Renal pelvis (tissue), 4 donors: ENCODE results near the gene HECTD1. TPM values are rescaled to one million over a fixed set of nuclear protein-coding genes. Genes with fewer than 3 reads are reported as not detected.
A peak's percentile ranks its signal among the peaks of the same experiment; 100 is the strongest.
"Not testable (repeated sequence)": the region's sequence is repeated elsewhere in the genome, so short reads cannot be mapped to it uniquely, and the experiment has no call there.

Experiments used
- DNase-seq: peaks from one replicate; pipeline ENCODE4 v3.0.0-alpha.2; 2013
- polyA plus RNA-seq, 3 donors: library from polyadenylated mRNA; unstranded; fragments of 120-200 nt; gene quantifications; one replicate each; pipeline ENCODE4 v1.2.1, GENCODE V29; 2013; ENCODE audit not compliant: insufficient read length in 3 of 3

Gene HECTD1
- polyA plus RNA-seq, 3 donors: 156 to 185 (median 169) TPM

GRCh38 chr14:31229638-31230572, 22.3 kb upstream of the HECTD1 start:
- no peak for DNase-seq

GRCh38 chr14:31229009-31229408, 21.4 kb upstream of the HECTD1 start:
- no peak for DNase-seq

- DNase-seq: no peak
These were observed 20.9 kb upstream of the HECTD1 start for GRCh38 chr14:31228533-31228932.

GRCh38 chr14:31224808-31225207, 17.2 kb upstream of the HECTD1 start:
- DNase-seq: no peak

- DNase-seq: no peak
These were observed 15.7 kb upstream of the HECTD1 start for GRCh38 chr14:31223331-31223730.

- no peak for DNase-seq
These were observed 15.2 kb upstream of the HECTD1 start for GRCh38 chr14:31222834-31223233.

- DNase-seq: no peak
These were observed 13.7 kb upstream of the HECTD1 start for GRCh38 chr14:31221266-31221665.

GRCh38 chr14:31219169-31219568, 11.6 kb upstream of the HECTD1 start:
- no peak for DNase-seq

GRCh38 chr14:31216359-31216758, 8.8 kb upstream of the HECTD1 start:
- no peak for DNase-seq

GRCh38 chr14:31212893-31213292, 5.3 kb upstream of the HECTD1 start:
- DNase-seq: no peak

- no peak for DNase-seq
These were observed 2.0 kb upstream of the HECTD1 start for GRCh38 chr14:31209605-31210004.

GRCh38 chr14:31208546-31209424, 1.2 kb upstream of the HECTD1 start:
- no peak for DNase-seq

- no peak for DNase-seq
These were observed 272 bp downstream of the HECTD1 start for GRCh38 chr14:31207287-31207754.

- DNase-seq: peak; percentile 24
These were observed 882 bp downstream of the HECTD1 start for GRCh38 chr14:31206536-31207286.

- peak; percentile 30 for DNase-seq
These were observed 1.7 kb downstream of the HECTD1 start for GRCh38 chr14:31205681-31206535.

- DNase-seq: no peak
These were observed 2.7 kb downstream of the HECTD1 start for GRCh38 chr14:31204593-31205534.

GRCh38 chr14:31203899-31204592, 3.5 kb downstream of the HECTD1 start:
- not testable (repeated sequence) for DNase-seq

- no peak for DNase-seq
These were observed 4.2 kb downstream of the HECTD1 start for GRCh38 chr14:31203414-31203742.

- DNase-seq: no peak
These were observed 6.5 kb downstream of the HECTD1 start for GRCh38 chr14:31201111-31201510.
